Hepatic stellate cell (primary cell): ENCODE results near the gene CHRM3.
"Not testable (repeated sequence)": the region's sequence is repeated elsewhere in the genome, so short reads cannot be mapped to it uniquely, and the experiment has no call there.

Experiments used
- DNase-seq: peaks from one replicate; pipeline ENCODE4 v3.0.0; 2011; ENCODE audit warnings: low spot score

Gene CHRM3

DNA sequence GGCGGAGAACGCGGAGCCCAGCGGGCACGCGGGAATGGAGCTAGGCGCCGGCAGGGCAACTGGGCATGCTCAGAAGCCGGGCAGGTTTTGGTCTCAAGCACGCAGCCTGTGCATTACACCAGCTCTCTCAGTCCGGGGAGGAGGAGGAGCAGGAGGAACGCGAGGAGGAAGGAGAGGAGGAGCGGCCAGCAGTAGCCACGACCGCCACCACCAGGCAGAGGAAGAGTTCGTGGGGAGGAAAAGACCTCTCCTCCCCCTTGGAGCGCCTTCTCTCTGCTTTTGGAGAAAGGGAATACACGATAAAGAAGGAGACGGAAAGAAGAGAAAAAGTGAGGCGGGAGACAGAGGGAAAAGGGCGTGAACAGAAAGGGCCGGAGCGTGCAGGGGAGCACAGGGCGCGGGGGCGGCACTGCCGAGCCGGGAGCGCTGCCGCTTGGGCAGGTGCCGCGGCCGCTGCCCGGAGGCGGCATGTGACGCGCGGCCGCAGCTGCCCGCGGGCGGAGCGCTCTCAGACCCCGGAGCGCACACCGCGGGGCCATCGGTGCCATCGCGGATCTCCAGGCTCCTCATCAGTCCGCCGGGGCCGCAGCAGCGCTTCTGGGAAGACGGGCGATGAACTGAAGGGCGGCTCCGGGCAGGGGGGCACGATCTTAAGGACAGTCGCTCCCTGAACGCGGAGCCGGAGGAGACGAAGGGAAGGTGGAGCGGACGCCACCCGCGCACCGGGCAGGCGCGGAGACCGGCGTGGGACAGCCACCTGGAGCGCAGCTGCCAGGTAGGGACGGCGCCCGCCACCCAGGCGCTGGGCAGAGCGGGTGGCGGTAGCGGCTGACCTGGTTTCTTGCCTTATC, at the start of gene CHRM3:
CHRM3 (plus strand) TSS at position 116 of the 851 bp plus-strand sequence. CDS start 520,884 bp downstream, outside the sequence.
- DNase-seq = no peak

DNA sequence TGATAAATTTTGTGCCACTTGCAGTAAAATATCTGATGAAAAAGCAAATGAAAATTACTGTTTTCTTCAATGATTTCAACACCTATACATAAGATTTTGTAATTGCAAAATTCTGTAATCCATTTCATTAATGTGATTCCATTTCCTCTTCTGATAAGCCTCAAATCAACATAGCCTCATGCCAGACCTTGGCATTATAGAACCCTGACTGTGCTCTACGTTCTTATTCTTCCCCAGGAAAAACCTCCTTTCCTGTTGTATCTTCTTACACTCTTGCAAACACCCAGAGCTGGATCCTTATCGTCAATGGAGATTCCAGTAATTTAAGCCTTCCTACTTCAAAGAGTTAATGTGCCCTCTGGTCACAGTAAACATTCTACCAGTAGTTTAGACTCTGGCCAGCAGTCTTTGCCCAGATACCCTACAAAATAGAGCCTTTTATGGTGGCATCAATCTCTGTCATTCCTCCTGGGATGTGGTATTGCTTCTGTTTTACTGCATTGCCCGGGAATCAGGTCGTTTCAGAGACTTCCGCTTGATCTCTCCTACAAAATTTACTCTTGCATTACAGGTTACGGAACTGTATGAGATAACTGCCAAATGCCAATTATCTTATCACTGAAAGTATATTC, 48.5 kb upstream of the CHRM3 start:
- no peak for DNase-seq

DNA sequence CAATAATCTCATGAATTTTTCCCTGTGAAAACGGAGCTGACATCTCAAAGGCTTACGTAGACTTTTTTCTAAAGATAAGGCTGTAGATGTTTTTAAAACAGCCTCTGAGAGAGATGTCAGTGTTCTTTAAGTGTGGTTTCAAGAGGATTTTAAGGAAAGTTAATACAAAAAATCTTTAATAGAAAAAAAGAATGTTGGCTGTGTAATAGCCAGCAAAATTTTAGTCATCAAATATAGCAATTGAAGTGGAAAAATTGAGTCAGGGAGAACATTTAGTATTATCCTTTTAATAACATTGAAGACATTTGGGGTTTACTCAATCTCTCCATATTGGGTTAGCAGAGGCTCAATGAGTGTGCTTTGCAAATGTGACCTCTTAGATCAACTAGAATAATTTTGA, 38.6 kb upstream of the CHRM3 start:
- no peak for DNase-seq

DNA sequence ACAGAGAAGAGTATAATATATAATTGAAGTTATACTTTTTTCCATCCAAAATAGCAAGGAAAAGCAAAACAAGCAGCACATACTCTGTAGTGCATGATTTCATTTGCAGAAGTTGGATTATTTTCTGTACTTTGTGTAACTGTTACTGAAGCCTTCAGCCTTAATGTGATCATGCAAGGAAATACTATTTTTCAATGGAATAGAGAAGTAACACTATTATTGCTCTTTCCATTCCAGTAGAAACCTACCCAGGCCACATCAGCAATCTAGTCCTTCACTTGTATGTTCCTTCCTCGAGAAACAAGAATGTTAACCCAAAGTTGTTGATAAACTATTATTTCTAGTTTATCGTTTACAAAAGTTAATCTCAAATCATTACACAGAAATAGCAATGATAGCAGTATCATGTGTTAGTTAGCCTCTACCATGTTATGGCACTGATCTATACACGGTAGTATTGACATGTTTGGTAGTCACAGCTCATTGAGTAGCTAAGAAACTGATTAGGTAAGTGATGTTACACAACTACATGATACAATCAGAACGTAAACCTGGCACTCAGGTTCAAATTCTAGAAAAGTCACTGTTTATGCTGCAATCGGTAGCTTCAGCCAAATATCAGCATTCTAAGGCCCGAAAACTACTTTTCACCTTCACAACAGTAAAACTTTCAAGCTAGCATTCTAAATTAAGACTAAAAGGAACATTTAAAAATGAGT, 37.6 kb upstream of the CHRM3 start:
- DNase-seq = no peak

DNA sequence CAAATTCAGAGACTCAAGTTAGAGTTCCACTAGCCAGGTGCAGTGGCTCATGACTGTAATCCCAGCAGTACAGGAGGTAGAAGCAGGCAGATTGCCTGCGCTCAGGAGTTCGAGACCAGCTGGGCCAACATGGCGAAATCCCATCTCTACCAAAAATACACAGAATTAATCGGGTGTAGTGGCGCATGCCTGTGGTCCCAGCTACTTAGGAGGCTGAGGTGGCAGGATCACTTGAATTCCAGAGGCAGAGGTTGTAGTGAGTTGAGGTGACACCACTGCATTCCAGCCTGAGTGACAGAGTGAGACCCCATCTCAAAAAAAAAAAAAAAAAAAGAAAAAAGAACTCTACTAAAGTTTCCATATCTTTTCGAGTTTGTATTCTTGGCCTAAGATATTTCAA, 36.7 kb upstream of the CHRM3 start:
- DNase-seq = no peak

DNA sequence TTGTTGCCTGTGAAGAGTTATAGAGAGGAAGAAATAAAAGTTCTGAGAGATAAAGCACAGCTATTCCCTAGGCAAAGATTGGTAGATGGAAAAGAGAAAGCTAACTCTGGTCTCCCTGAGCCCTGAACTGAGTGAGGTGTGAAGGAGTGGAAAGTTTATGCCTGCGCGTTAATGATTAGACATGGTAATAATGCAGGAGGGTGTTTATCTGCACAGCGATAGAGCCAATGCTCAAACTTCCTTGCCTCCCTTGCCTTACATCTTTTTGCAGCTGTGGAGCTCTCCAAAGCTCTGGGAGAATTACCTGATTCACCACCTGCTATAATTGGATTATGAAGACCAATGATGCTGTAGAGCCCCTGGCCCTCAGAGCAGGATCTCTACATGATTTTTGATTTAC, 32.8 kb upstream of the CHRM3 start:
- DNase-seq = no peak

DNA sequence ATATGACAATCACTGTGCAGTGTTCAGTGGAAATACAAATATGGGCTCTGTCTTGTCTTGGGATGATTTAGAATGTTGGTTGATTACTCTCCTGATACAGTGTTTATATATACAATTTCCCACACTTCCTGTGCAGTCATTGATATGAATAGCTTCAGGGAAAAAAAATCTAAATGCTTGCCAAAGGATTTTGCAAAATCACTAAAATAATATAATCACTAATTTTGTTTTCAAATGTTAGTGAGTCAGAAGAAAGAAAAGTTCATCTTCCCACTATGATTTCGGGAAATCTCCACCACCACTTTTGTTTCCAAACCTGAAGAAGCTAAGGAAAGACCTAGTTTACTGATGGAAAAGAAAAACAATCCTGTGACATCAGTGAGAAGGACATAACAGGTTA, 32.1 kb upstream of the CHRM3 start:
- no peak for DNase-seq

DNA sequence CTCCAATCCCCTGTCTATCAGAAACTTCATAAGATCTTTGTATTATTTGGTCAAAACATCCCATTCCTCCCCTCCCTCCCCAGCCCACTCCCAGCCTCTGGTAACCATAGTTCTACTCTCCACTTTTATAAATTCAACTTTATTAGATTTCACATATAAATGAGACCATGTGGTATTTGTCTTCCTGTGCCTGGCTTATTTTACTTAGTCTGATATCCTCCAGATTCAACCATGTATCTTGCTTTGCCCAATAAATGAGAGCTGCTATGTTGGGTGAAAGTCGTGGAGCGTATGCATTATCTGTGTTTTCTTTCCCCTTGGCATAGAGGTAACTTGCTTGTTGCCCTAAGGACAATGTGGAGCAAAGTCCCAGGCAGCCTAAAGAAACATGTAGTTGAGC, 28.5 kb upstream of the CHRM3 start:
- DNase-seq = no peak

DNA sequence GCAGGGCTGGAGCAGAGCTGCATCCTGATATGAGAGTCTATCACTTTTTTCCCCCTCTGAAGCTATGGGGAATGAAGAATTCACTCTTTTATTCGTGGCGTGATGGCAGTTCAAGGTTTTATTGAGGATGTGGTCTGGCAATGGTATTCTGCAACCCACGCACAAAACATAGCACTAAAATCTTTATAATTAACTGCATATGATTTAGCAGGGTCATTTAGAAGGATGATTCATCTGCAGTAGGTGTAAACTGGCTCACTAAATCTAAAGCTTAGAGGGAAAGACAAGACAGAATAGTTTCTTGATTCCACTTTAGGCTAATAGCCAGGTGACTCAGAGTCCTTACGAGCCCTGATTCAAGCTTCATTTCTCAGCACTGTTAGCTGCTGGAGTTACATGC, 25.0 kb upstream of the CHRM3 start:
- DNase-seq = no peak

DNA sequence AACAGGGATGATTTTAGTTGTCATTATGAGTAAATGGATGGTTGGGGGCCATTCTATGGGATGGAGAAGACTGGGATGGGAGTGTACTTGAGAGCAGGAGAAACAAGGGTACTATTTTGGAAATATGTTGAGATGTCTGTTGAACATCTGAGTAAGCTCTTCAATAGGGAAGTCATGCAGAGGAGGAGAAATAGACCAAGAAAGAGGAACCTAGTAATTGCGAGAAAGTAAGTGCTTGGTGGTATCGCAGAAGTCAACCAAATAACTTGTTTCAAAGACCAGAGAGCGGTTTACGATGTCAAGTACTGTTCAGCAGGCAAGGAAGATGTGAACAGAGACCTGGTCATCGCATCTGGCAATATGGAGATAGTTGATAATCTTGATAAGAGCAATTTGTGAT, 22.4 kb upstream of the CHRM3 start:
- no peak for DNase-seq

DNA sequence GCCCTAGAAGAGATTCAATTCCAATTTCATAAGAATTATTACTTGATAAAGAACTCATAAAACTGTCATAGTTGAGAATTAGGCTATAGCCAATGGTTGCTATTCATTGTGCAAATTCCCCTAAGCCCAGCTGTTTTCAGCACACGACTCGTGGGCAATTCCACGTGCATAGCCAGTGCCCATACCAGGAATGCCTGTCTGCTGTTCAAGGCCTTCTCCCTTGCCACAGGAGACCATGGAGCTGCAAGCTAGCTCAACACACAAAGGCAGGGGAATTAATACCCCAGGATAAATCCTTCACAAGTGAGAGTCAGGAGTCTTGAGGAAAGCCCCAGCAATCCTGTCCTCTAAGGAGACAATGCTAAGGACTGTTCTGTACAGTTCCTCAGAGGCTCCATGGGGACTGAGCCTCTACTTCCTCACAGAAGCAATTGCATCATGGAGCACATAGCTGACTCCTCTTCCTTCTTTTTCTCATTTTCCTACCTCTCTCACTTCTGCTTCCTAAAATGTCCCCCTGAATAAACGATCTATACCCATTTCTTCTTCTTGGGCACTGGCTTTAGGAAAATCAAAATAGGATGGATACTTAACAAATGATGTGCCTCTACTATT, 19.1 kb upstream of the CHRM3 start:
- DNase-seq = no peak

DNA sequence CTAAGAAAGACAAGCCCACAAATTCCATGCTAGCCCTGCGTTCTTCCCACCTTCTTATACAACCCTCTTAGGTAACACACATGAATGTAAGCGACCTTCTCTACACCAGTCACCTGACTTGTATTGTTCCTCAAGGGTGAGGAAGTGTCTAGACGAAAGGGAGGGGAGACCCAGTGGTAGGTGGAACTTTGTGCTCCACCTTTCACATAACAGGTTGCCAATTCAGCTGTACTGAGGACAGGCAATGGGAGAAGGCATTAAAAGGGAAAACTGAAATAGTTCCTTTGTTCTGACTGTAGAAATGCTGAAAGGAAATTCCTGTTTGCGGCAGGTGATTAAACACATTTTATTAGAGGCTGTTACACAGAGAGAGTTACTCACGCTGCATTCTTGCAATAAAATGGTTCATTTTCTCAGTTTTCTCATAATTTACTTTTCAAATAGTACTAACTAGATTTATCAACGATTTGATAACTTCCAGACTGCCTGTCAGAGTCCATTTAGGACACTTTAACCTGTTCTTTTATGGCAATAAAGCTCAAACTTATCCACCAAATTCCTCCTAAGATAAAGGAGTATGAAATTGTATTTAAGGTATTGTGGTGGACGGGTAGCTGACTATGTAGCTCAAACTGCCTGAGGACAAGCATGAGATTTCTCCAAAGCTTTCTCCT, 17.8 kb upstream of the CHRM3 start:
- no peak for DNase-seq

DNA sequence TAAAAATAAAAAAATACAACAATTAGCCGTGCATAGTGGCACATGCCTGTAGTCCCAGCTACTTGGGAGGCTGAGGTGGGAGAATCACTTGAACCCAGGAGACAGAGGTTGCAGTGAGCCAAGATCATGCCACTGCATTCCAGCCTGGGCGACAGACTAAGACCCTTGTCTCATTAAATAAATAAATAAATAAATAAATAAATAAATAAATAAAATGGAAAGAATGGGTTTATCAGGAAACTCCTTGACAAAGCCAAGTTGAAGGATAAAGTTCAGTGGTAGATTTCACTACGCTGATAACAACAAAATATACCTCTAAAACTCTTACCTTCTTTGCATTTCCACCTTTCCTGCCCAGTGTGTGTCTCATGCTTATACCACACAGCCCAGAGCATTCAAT, 15.5 kb upstream of the CHRM3 start:
- DNase-seq = not testable (repeated sequence)

DNA sequence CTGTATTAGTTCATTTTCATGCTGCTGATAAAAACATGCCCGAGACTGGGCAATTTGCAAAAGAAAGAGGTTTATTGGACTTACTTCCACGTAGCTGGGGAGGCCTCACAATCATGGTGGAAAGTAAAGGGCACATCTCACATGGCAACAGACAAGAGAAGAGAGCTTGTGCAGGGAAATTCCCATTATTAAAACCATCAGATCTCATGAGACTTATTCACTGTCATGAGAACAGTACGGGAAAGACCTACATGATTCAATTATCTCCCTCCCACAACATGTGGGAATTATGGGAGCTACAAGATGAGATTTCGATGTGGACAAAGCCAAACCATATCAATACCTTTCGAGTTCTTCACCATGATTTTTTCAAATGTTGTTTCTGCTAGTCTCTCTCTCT, 3.7 kb upstream of the CHRM3 start:
- DNase-seq = no peak

DNA sequence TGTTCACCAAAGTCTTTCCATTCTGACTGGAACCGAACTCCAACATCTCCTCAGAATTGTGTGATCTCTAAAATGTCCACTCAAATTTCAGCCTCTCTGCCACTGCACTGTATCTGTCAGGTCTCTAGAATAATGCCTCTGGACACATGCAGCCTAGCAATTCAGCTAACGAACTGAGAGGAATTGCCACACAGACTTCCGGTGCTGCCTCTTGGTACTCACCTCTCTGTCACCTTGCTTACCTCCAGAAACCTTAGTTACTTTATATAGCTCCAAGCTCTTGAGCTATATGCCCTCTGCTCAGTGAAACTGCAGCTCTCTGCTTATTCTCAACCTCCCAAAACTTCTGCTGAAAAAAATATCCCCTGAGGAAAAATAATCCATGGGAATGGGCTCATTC, 2.7 kb upstream of the CHRM3 start:
- DNase-seq = no peak

DNA sequence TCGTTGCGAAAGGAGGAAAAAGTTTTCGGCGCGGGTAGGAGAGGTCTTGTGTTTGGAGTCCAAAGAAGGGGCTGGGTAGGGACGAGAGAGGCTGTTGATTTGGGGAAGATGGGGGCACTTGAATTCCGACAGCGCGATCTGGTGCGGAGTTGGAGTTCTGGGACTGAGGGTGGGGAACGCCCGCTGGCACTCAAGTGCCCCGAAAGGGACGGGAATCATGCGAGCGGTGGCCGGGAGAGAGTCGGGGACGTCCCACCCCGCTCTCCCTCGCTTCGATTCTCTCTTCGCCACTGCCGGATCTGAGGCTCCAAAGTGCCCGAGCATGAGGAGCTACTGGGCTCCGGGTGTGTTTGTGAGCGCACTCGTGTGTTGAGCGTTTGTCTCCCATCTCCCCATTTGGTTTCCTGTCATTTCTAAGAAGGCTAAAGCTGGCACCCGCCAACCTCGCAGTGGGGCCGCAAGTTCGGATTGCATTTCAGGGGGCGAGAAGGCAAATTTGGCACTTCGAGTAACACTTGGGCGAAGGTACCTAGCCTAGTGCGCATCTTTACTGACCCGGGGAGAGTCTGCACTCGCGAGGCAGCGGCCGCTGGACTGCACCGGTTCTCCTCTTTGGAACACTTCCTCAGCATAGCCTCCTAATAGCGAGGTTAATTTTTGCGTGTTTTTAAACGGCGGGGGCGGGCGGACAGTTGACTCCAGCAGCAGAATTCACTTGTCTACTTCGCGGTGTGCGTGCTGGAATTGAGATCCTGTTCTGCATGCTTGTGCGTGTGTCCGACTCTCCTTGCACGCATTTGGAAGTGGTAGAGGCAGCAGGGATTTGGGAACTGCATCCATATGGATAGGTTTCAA, 1.2 kb downstream of the CHRM3 start:
- DNase-seq = no peak

DNA sequence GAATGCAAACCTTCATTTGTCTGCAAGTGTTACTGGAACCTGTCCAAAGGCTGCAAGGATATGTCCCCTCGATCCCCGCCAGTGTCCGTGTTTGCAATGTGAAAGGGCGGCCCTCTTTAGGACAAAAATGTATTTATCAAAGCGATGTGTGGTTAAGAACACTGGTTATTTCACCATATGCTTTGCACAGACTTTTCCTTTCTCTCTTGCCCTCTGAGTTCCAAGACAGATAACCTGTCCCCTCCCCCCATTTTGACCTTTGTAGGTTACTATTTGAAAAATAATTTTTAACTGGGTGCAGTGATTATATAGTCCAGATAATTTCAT, 1.8 kb downstream of the CHRM3 start:
- DNase-seq = no peak

DNA sequence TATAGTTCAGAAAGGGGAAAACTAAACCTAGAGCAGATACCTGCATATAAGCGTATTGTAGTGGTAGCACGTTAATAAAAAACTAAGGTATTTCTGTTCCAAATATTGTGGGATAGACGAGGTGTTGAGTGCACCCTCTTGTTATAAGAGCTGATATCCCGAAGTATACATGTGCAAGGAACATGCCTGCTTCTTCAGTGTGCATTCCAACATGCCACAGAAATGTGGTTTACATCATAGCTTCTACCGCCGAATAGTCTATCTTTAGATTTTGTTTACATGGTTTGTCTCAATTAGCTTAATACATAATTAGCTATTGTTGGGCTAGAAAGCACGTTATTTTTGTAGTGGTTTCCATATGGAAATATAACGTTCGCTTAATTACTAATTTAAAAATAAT, 2.2 kb downstream of the CHRM3 start:
- no peak for DNase-seq

DNA sequence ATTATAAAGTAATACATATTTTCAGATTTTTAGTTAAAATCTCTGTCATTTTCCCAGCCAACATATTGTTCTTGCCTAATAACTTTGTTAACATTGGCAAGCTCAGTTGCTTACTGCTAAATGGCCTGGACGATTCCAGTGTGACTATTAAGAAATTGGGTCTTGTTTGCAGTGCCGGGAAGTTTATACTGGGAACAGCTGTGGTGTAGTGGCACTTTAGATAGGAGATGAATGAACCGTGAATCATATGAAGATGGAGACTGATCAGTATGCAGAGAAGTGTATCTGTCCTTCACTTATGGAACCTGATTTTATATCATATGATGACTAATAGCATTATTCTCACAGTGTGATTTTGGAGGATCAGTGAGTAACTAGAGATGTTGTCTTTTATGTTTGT, 3.3 kb downstream of the CHRM3 start:
- DNase-seq = no peak

DNA sequence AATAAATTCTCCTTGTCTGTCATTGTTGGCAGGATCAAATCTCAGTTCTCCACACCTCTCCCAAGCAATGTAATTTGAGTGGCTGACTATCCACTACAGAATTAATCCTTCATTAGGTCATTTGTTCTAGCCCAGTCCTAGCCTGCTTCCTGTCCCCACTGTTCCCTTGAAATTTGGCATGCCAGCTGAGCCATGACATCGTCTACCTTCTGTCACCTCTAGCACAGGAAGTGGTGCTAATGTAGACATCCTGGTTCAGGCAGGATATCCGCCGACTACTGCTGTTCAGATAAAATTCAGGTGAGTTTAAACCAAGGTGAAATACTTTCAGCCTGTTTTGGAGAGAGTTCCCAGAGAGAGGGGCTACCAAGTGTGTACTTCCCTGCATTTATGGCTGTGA, 5.9 kb downstream of the CHRM3 start:
- no peak for DNase-seq

DNA sequence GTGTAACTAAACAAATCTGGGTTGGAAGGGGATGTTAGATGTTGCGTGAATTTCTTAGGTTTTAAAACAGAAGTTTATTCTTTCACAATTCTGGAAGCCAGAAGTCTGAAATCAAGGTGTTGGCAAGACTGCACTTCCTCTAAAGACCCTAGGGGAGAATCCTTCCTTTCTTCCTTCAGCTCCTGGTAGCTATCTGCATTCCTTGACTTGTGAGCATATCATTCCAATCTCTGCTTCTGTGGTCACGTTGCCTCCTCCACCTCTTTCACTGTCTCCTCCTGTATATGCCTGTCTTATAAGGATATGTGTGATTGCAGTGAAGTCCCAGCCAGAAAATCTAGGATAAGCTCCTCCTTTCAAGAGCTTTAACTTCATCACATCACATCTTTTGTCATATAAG, 7.7 kb downstream of the CHRM3 start:
- no peak for DNase-seq
